Activated CD4-positive, alpha-beta T cell treated with anti-CD3 and anti-CD28 coated beads, Interleukin-2, amount 10 ng/mL, durations not matched to agents 24 days and 14 days (primary cell): ENCODE data around the gene SLC26A11. TPM values are rescaled to one million over a fixed set of nuclear protein-coding genes. Genes with fewer than 3 reads are reported as not detected.
A peak's percentile ranks its signal among the peaks of the same experiment; 100 is the strongest.
"Not testable (repeated sequence)": the region's sequence is repeated elsewhere in the genome, so short reads cannot be mapped to it uniquely, and the experiment has no call there.

Experiments used
- DNase-seq: peaks from one replicate; pipeline ENCODE4 v3.0.0; 2022
- H3K27ac Mint-ChIP-seq: one replicate; pipeline ENCODE4 v1.8.0; 2022; ENCODE audit warnings: mild to moderate bottlenecking, mixed read lengths
- H3K27me3 Mint-ChIP-seq: one replicate; pipeline ENCODE4 v1.8.0; 2022; ENCODE audit warnings: mixed read lengths
- H3K36me3 Mint-ChIP-seq: one replicate; pipeline ENCODE4 v1.8.0; 2022; ENCODE audit warnings: low read depth, mild to moderate bottlenecking, mixed read lengths
- H3K4me1 Mint-ChIP-seq: one replicate; pipeline ENCODE4 v1.8.0; 2021; ENCODE audit warnings: mixed read lengths
- H3K4me3 Mint-ChIP-seq: one replicate; pipeline ENCODE4 v1.8.0; 2022; ENCODE audit warnings: mild to moderate bottlenecking, moderate library complexity, mixed read lengths
- H3K9me3 Mint-ChIP-seq: one replicate; pipeline ENCODE4 v1.8.0; 2021; ENCODE audit warnings: mixed read lengths
- intact Hi-C: fragments of 100-400 bp; cut with micrococcal nuclease; formaldehyde crosslinking; loops from one replicate; pipeline ENCODE4 v1.15.1; 2023
- total RNA-seq: library from RNA; stranded (reverse); gene quantifications from 2 replicates; pipeline ENCODE4 v1.2.3, GENCODE V29; 2022

SLC26A11 gene
- total RNA-seq, 1 donor from 2014 or later, result 4.3 TPM

- peaks cover 4% of the 10 kb centered on the region for H3K9me3 Mint-ChIP-seq
- H3K27me3 Mint-ChIP-seq, result no peaks in the 10 kb centered on the region
- peak overlapping the region; percentile 82 for H3K27ac Mint-ChIP-seq
- H3K4me1 Mint-ChIP-seq, result peaks cover 42% of the 10 kb centered on the region
- peaks cover 59% of the 10 kb centered on the region for H3K36me3 Mint-ChIP-seq
- intact Hi-C loops, result no loop called here
- peak; percentile 84 for DNase-seq
- peak overlapping the region; percentile 49 for H3K4me3 Mint-ChIP-seq
Observed at GRCh38 chr17:80270836-80271235, 50.6 kb downstream of the SLC26A11 start.

GRCh38 chr17:80272366-80272765 is 52.1 kb downstream of the SLC26A11 start:
- Mint-ChIP-seq H3K4me3 (no peak overlapping the region), H3K27ac (peak overlapping the region; percentile 54), H3K4me1 (peaks cover 43% of the 10 kb centered on the region), H3K9me3 (peaks cover 4% of the 10 kb centered on the region), H3K27me3 (no peaks in the 10 kb centered on the region), H3K36me3 (peaks cover 58% of the 10 kb centered on the region)
- intact Hi-C loops, result loop anchor here (2.0 kb wide), 1 partner anchor 16 kb away; no protein-coding TSS in a partner anchor
- DNase-seq, result no peak

- Mint-ChIP-seq H3K4me1 (peaks cover 42% of the 10 kb centered on the region), H3K9me3 (peaks cover 4% of the 10 kb centered on the region), H3K27me3 (no peaks in the 10 kb centered on the region), H3K4me3 (peak overlapping the region; percentile 62), H3K36me3 (peaks cover 64% of the 10 kb centered on the region), H3K27ac (peak overlapping the region; percentile 85)
- intact Hi-C loops, result no loop called here
- DNase-seq, result no peak
Observed at GRCh38 chr17:80274331-80274730, 54.1 kb downstream of the SLC26A11 start.

- H3K27me3 Mint-ChIP-seq, result no peaks in the 10 kb centered on the region
- H3K9me3 Mint-ChIP-seq, result peaks cover 4% of the 10 kb centered on the region
- peak overlapping the region; percentile 62 for H3K27ac Mint-ChIP-seq
- intact Hi-C loops, result no loop called here
- no peak for DNase-seq
- H3K36me3 Mint-ChIP-seq, result peaks cover 69% of the 10 kb centered on the region
- H3K4me1 Mint-ChIP-seq, result peaks cover 42% of the 10 kb centered on the region
- no peak overlapping the region for H3K4me3 Mint-ChIP-seq
Observed at GRCh38 chr17:80274871-80275449, 54.7 kb downstream of the SLC26A11 start.

- intact Hi-C loops, H3K4me3 Mint-ChIP-seq, H3K27me3 Mint-ChIP-seq, H3K9me3 Mint-ChIP-seq, DNase-seq, H3K27ac Mint-ChIP-seq: not testable (repeated sequence)
- Mint-ChIP-seq H3K36me3 (peaks cover 68% of the 10 kb centered on the region), H3K4me1 (peaks cover 34% of the 10 kb centered on the region)
Observed at GRCh38 chr17:80275857-80276256, 55.6 kb downstream of the SLC26A11 start.

- no peaks in the 10 kb centered on the region for H3K27me3 Mint-ChIP-seq
- H3K4me3 Mint-ChIP-seq, result no peak overlapping the region
- peaks cover 66% of the 10 kb centered on the region for H3K36me3 Mint-ChIP-seq
- intact Hi-C loops, result no loop called here
- peaks cover 28% of the 10 kb centered on the region for H3K4me1 Mint-ChIP-seq
- peaks cover 4% of the 10 kb centered on the region for H3K9me3 Mint-ChIP-seq
- H3K27ac Mint-ChIP-seq, result peak overlapping the region; percentile 45
- DNase-seq, result no peak
Observed at GRCh38 chr17:80277751-80278671, 57.8 kb downstream of the SLC26A11 start.

GRCh38 chr17:80279895-80280294 is 59.7 kb downstream of the SLC26A11 start:
- no peaks in the 10 kb centered on the region for H3K27me3 Mint-ChIP-seq
- no peak for DNase-seq
- no peaks in the 10 kb centered on the region for H3K9me3 Mint-ChIP-seq
- no peak overlapping the region for H3K27ac Mint-ChIP-seq
- H3K4me3 Mint-ChIP-seq, result no peak overlapping the region
- peaks cover 20% of the 10 kb centered on the region for H3K4me1 Mint-ChIP-seq
- intact Hi-C loops, result no loop called here
- H3K36me3 Mint-ChIP-seq, result peaks cover 60% of the 10 kb centered on the region

- Mint-ChIP-seq H3K4me3 (no peak overlapping the region), H3K27ac (peak overlapping the region; percentile 68), H3K27me3 (no peaks in the 10 kb centered on the region), H3K36me3 (peaks cover 54% of the 10 kb centered on the region), H3K9me3 (no peaks in the 10 kb centered on the region), H3K4me1 (peaks cover 14% of the 10 kb centered on the region)
- no peak for DNase-seq
- intact Hi-C loops, result no loop called here
Observed at GRCh38 chr17:80281516-80281915, 61.3 kb downstream of the SLC26A11 start.

GRCh38 chr17:80283116-80283852 is 63.1 kb downstream of the SLC26A11 start:
- peak overlapping the region; percentile 29 for H3K27ac Mint-ChIP-seq

GRCh38 chr17:80284631-80285030 is 64.4 kb downstream of the SLC26A11 start:
- intact Hi-C loops, result no loop called here
- Mint-ChIP-seq H3K9me3 (no peaks in the 10 kb centered on the region), H3K4me1 (peaks cover 9% of the 10 kb centered on the region), H3K27ac (peak overlapping the region; percentile 5), H3K36me3 (peaks cover 48% of the 10 kb centered on the region), H3K4me3 (no peak overlapping the region), H3K27me3 (no peaks in the 10 kb centered on the region)
- DNase-seq, result no peak

More at GRCh38 chr17:80283116-80283852, 63.1 kb downstream of the SLC26A11 start:
- Mint-ChIP-seq H3K36me3 (peaks cover 50% of the 10 kb centered on the region), H3K9me3 (no peaks in the 10 kb centered on the region), H3K4me3 (no peak overlapping the region), H3K27me3 (no peaks in the 10 kb centered on the region), H3K4me1 (peaks cover 9% of the 10 kb centered on the region)
- no peak for DNase-seq
- intact Hi-C loops, result no loop called here

GRCh38 chr17:80285237-80285920 is 65.2 kb downstream of the SLC26A11 start:
- no peak for DNase-seq
- no peaks in the 10 kb centered on the region for H3K27me3 Mint-ChIP-seq
- no peak overlapping the region for H3K4me3 Mint-ChIP-seq
- peaks cover 8% of the 10 kb centered on the region for H3K4me1 Mint-ChIP-seq
- H3K9me3 Mint-ChIP-seq, result no peaks in the 10 kb centered on the region
- intact Hi-C loops, result no loop called here
- H3K36me3 Mint-ChIP-seq, result peaks cover 47% of the 10 kb centered on the region
- no peak overlapping the region for H3K27ac Mint-ChIP-seq

- H3K36me3 Mint-ChIP-seq, result peaks cover 45% of the 10 kb centered on the region
- H3K27me3 Mint-ChIP-seq, result no peaks in the 10 kb centered on the region
- peaks cover 5% of the 10 kb centered on the region for H3K4me1 Mint-ChIP-seq
- intact Hi-C loops, result no loop called here
- no peaks in the 10 kb centered on the region for H3K9me3 Mint-ChIP-seq
- DNase-seq, result no peak
- H3K4me3 Mint-ChIP-seq, result no peak overlapping the region
- no peak overlapping the region for H3K27ac Mint-ChIP-seq
Observed at GRCh38 chr17:80286638-80286960, 66.4 kb downstream of the SLC26A11 start.

- Mint-ChIP-seq H3K9me3 (no peaks in the 10 kb centered on the region), H3K27me3 (no peaks in the 10 kb centered on the region), H3K4me1 (peaks cover 5% of the 10 kb centered on the region), H3K36me3 (peaks cover 46% of the 10 kb centered on the region), H3K27ac (peak overlapping the region; percentile 64), H3K4me3 (no peak overlapping the region)
- intact Hi-C loops, result no loop called here
- DNase-seq, result no peak
Observed at GRCh38 chr17:80287038-80287437, 66.8 kb downstream of the SLC26A11 start.
